Transverse colon (tissue), 4 donors: ENCODE measurements around the gene KCNE4.

Experiments
- POLR2A ChIP-seq: fragments of 450-650 bp; IDR thresholded peaks from one replicate; pipeline ENCODE4 v1.6.1; 2016; ENCODE audit warnings: antibody characterized with exemption, mild to moderate bottlenecking, moderate library complexity
- POLR2AphosphoS5 ChIP-seq, 3 donors: sonication (generic); formaldehyde crosslinking; IDR thresholded peaks; one replicate each; pipeline ENCODE4 v1.6.1; 2016; ENCODE audit warnings: antibody characterized with exemption in 3 of 3
- TF ChIP-seq, protein P1 (sequence below), 5 experiments: fragments of 200-600 bp in 3 of 5; fragments of 450-650 bp in 2 of 5; sonication (generic) in 3 of 5; IDR thresholded peaks; 1 replicate in 2 of 5; 2 replicates in 3 of 5; pipeline ENCODE4 v1.5.1; 2016 to 2017; ENCODE audit warnings: antibody characterized with exemption in 5 of 5, inconsistent platforms in 3 of 5, mild to moderate bottlenecking in 2 of 5, moderate library complexity in 1 of 5

DNA sequence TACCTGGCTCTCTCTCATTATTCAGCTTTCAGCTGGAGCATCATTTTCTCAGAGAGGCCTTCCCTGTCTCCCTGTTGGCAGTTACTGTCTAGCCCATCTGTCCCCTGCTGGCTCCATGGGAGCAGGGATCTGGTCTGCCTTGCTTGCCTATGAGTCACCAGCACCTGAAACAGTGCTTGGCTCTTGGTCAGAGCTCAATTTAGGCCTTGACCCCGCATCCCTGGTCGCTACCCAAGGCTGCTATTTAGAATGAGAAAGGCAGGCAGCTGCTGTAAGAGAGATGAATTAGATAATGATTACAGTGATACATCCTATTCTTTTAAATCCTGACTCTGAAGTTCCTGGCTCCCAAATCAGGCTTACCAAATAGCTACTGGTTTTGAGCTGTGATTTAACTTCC lies 32.9 kb downstream of the KCNE4 start:
- TF ChIP-seq, protein P1, sequence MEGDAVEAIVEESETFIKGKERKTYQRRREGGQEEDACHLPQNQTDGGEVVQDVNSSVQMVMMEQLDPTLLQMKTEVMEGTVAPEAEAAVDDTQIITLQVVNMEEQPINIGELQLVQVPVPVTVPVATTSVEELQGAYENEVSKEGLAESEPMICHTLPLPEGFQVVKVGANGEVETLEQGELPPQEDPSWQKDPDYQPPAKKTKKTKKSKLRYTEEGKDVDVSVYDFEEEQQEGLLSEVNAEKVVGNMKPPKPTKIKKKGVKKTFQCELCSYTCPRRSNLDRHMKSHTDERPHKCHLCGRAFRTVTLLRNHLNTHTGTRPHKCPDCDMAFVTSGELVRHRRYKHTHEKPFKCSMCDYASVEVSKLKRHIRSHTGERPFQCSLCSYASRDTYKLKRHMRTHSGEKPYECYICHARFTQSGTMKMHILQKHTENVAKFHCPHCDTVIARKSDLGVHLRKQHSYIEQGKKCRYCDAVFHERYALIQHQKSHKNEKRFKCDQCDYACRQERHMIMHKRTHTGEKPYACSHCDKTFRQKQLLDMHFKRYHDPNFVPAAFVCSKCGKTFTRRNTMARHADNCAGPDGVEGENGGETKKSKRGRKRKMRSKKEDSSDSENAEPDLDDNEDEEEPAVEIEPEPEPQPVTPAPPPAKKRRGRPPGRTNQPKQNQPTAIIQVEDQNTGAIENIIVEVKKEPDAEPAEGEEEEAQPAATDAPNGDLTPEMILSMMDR (IDR thresholded peaks at IDR 0.05), result no peak
- TF ChIP-seq POLR2A (no peak), POLR2AphosphoS5 (IDR thresholded peaks at IDR 0.05) (peak in 1 of 3 donors; percentile 15)
